ENCODE results near the gene GNAL.

GNAL gene

DNA sequence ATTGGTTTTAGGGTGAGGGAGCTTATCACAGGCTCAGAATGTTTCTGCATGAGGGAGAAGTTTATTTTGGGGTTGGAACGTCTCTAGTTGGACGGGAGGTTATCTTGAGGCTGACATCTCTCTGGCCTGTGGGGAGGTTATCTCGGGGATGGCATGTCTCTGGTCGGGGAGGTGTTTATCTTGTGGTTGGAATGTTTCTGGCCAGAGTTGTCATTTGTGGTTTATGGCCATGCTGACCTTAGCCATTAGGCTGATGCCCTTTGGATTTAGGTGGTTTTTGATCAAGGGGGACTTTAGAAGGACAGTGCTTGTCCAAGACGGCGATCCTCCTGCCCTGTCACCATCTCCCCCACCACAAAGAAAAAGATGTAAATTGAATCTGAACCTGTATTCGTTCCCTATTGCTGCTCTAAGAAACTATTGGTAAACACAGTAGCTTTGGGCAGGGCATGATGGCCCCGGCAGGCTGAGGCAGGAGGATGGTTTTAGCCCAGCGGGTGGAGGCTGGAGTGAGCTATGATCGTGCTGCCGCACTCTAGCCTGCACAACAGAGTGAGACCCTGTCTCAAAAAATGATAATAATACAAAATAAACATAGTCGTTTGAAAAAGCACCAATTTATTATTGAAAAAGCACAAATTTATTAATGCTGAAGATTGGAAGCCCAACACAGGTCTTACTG lies 236.9 kb downstream of the GNAL start:
- DNase-seq = no peak

DNA sequence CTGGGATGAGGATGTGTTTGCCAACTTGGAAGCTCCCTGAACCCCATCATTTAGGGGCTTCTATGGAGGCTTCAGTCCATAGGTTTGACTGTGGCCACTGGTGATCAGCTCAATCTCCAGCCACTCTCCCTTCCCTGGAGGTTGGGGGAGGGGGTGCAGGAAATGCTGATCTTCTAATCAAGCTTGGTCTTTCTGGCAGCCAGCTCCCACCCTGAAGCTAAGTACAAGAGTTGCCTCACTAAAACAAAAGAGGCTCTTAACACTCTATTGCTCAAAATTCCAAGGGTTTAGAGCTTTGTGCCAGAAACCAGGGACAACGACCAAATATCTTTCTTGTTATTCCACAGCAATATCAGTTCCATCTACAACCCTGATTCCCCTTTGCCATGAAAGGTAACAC lies 238.4 kb downstream of the GNAL start:
- no peak for DNase-seq

GRCh38 chr18:11932393-11932792 lies 243.3 kb downstream of the GNAL start:
- no peak for DNase-seq

All from femur (tissue), 1 donor.